ENCODE measurements around the gene KANK3.
A peak's percentile ranks its signal among the peaks of the same experiment; 100 is the strongest.
"Not testable (repeated sequence)": the region's sequence is repeated elsewhere in the genome, so short reads cannot be mapped to it uniquely, and the experiment has no call there.

The KANK3 gene

DNA sequence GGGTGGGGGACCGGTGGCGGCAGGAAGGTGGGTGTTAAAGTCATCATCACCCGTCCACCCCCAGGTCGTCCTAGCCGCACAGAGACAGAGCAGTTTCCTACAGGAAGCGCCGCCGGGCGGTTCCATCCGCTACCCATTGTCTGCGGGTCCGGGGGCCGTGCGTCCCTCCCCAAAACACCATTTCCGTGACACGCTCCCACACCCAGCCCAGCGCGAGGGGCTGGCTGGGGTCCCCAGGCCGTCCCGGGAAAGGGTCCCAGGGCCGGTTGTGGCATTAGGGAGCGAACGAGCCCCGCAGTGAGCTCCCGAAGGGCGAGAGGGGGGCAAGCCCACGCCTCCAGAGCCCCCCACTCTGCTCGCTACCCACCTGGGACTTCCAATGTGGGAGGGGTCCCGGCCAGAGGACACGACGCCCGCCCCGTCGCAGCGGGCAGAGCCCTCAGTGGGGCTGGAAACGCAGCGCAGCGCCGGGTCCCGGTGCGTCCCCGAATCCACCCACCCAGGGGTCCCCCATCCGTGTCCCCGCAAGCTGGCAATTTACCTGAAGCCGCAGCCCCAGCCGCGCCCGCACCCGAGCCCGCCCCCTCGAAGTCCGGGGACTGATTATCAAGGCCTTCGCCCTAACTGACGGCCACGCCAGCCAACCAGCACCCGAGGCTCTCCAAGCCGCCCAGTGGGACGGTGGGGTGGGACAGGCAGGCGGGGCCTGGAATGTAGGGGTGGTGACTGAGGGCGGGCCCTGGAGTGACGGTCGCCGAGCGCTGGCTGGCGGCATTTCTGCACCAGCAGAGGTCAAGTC is at the start of gene KANK3:
Gene KANK3 (minus strand): TSS at position 579 of the 799 bp plus-strand sequence. CDS start 5,434 bp downstream, outside the sequence.
- DNase-seq: peak; percentile 90

DNA sequence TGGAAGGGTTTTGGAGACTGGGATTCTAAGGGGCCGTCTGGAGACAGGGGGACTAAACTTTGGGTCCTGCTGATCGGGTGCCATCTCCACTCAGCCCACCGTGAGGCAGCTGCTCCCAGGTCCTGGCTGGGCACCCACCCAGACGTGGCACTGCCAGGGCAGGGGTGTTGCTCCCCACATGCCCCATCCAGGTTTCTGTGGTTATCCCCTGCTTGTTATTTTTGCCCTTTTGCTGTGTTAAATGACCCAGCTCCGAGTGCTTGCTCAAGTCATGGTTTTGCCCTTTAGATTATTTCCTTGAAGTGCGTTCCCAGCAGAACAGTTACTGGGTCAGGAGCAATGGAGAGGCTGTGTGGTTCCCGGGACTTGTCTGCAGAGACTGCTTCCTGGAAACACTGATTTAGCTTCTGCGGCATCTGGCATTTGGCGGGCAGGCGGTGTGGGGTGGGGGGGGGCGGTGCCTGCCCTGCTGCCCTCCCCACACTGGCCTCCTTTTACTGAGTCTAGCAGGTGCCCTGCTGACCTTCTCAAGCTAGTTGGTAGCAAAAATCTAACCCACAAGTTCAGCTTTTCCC is 49.0 kb upstream of the KANK3 start:
- no peak for DNase-seq

DNA sequence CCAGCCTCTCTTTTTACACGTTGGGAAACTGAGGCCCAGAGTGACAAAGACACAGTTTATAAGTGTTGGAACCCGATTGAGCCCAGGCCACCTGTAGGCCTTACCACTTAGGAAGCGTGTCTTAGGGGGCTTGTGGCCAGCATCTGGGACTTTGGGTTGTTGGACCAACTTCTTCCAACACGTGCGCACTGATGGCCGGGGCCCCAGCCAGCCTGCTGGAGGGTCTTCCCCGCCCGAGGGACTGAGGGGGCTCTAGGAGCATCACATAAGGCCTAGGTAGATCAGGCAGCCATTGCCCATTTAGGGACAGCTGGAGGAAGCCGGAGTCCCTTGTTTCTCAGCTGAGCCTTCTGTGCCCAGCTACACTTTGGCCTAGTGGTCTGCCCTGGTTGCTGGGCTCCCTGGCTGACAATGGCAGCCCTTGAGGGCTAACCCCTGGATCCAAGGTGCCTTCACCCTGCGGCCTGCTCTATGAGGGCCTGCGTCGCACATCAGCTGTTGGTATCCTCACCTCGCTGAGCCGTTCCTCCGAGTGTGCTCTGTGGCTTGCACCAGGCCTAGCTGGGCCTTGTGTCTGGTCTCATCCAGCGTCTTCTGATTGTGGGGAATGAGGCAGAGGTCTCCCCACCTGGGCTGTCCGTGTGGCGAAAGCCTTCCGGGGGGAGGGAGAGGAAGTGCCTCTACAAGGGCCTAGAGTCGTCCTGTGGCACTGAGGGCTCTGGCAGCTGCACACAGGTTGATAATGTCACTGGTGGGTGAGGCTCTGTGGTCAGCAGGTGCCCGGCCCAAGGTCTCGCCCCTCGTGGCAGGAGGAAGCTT is 48.3 kb upstream of the KANK3 start:
- DNase-seq: no peak

- peak; percentile 88 for DNase-seq
Observed at GRCh38 chr19:8390617-8390981, 47.5 kb upstream of the KANK3 start.

GRCh38 chr19:8389891-8390616 is 47.0 kb upstream of the KANK3 start, which contains the start of gene RAB11B:
RAB11B (plus strand) TSS chr19:8390360; CDS start chr19:8390417, 57 bp downstream.
- DNase-seq: peak; percentile 99

DNA sequence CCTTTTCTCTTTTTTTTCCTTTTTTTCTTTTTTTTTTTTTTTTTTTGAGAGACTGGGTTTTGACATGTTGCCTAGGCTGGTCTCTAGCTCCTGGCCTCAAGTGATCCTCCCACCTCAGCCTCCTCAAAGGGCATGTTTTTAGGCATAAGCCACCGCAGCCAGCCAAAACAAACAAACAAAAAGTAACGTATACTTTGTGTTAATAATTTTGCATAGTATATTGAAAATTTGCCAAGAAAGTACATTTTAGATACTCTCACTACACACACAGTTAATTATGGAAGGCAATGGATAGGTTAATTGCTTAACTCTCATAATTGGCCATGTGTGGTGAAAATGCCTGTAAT is 45.5 kb upstream of the KANK3 start:
- no peak for DNase-seq

GRCh38 chr19:8387688-8388611 is 44.9 kb upstream of the KANK3 start:
- peak; percentile 71 for DNase-seq

DNA sequence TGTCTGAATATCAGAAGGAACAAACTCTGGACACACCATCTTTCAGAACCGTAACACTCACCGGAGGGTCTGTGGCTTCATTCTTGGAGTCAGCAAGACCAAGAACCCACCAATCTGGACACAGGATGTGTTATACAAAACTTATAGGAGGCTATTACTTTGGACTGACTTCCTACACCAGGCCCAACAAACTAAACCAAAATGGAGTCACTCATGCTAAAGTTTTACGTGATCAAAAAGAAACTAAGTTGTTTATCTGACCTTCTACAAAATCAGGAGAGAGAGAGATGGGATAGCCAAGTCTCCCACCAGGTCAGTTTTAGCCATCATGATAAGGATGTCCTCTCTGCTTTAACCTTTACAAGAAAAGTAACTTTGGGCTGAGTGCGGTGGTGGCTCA is 43.9 kb upstream of the KANK3 start:
- DNase-seq: no peak

DNA sequence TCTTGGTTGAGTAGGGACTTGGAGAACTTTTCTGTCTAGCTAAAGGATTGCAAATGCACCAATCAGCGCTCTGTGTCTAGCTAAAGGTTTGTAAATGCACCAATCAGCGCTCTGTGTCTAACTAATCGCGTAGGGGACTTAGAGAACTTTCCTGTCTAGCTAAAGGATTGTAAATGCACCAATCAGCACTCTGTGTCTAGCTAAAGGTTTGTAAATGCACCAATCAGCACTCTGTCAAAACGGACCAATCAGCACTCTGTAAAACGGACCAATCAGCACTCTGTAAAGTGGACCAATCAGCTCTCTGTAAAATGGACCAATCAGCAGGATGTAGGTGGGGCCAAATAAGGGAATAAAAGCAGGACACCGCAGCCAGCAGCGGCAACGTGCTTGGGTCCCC is 43.4 kb upstream of the KANK3 start:
- DNase-seq: not testable (repeated sequence)

DNA sequence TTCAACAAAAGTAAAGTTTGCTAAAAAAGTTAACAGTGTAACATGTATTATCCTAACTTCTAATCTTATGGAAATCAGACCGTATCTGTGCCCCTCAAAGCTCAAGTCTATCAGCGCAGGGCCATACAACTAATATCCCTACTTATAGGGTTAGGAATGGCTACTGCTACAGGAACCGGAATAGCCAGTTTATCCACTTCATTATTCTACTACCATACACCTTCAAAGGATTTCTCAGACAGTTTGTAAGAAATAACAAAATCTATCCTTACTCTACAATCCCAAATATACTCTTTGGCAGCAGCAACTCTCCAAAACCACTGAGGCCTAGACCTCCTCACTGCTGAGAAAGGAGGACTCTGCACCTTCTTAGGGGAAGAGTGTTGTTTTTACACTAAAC is 42.5 kb upstream of the KANK3 start:
- DNase-seq: not testable (repeated sequence)

DNA sequence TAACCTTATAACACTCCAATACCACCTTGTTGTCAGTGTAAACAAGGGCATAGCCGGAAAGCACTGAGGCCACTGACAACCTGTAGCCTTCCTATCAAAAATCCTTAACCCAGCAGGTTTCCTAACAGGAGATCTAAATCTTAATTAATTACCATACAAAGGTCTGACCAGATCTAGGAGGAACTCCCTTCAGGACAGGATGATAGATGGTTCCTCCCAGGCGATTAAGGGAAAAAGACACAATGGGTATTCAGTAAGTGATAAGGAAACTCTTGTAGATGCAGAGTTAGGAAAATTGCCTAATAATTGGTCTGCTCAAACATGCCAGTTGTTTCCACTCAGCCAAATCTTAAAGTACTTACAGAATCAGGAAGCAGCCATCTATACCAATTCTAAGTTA is 42.0 kb upstream of the KANK3 start:
- not testable (repeated sequence) for DNase-seq

GRCh38 chr19:8384569-8384968 is 41.5 kb upstream of the KANK3 start:
- DNase-seq: not testable (repeated sequence)

- not testable (repeated sequence) for DNase-seq
Observed at GRCh38 chr19:8379156-8379891, 36.3 kb upstream of the KANK3 start.

GRCh38 chr19:8377598-8377997 is 34.5 kb upstream of the KANK3 start:
- no peak for DNase-seq

- not testable (repeated sequence) for DNase-seq
Observed at GRCh38 chr19:8376373-8376974, 33.4 kb upstream of the KANK3 start.

DNA sequence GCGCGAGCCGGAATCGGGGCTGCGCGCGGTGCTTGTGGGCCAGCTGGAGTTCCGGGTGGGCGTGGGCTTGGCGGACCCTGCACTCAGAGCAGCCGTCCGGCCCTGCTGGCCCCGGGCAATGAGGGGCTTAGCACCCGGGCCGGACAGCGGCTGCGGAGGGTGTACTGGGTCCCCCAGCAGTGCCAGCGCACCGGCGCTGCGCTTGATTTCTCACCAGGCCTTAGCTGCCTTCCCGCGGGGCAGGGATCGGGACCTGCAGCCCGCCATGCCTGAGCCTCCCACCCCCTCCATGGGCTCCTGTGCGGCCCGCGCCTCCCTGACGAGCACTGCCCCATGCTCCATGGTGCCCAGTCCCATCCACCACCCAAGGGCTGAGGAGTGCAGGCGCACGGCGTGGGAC is 32.7 kb upstream of the KANK3 start:
- not testable (repeated sequence) for DNase-seq

DNA sequence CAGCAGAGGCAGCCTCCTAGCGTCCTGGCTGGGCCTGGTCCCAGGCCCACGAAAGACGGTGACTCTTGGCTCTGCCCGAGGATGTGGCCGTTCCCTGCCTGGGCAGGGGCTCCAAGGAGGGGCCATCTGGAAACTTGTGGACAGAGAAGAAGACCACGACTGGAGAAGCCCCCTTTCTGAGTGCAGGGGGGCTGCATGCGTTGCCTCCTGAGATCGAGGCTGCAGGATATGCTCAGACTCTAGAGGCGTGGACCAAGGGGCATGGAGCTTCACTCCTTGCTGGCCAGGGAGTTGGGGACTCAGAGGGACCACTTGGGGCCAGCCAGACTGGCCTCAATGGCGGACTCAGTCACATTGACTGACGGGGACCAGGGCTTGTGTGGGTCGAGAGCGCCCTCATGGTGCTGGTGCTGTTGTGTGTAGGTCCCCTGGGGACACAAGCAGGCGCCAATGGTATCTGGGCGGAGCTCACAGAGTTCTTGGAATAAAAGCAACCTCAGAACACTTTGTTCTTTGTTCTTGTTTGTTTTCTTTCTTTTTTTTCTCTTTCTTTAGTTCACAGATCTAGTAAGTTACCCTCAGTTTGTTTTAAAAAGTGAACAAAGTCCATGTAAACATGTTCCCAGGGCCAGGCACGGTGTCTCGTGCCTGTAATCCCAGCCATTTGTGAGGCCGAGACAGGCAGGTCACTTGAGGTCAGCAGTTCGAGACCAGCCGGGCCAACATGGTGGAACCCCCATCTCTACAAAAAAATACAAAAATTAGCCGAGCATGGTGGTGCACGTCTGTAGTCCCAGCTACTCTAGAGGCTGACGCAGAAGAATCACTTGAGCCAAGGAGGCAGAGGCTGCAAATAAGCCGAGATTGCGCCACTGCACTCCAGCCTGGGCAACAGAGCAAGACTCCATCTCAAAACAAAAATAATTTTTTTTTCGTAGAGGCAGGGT is 31.1 kb upstream of the KANK3 start:
- no peak for DNase-seq

- DNase-seq: no peak
Observed at GRCh38 chr19:8371011-8371804, 28.1 kb upstream of the KANK3 start.

All from NCI-H2029 (cell line).